ENCODE measurements around the gene DLK2.
"Not testable (repeated sequence)": the region's sequence is repeated elsewhere in the genome, so short reads cannot be mapped to it uniquely, and the experiment has no call there.

DLK2 gene, protein sequence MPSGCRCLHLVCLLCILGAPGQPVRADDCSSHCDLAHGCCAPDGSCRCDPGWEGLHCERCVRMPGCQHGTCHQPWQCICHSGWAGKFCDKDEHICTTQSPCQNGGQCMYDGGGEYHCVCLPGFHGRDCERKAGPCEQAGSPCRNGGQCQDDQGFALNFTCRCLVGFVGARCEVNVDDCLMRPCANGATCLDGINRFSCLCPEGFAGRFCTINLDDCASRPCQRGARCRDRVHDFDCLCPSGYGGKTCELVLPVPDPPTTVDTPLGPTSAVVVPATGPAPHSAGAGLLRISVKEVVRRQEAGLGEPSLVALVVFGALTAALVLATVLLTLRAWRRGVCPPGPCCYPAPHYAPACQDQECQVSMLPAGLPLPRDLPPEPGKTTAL

DNA sequence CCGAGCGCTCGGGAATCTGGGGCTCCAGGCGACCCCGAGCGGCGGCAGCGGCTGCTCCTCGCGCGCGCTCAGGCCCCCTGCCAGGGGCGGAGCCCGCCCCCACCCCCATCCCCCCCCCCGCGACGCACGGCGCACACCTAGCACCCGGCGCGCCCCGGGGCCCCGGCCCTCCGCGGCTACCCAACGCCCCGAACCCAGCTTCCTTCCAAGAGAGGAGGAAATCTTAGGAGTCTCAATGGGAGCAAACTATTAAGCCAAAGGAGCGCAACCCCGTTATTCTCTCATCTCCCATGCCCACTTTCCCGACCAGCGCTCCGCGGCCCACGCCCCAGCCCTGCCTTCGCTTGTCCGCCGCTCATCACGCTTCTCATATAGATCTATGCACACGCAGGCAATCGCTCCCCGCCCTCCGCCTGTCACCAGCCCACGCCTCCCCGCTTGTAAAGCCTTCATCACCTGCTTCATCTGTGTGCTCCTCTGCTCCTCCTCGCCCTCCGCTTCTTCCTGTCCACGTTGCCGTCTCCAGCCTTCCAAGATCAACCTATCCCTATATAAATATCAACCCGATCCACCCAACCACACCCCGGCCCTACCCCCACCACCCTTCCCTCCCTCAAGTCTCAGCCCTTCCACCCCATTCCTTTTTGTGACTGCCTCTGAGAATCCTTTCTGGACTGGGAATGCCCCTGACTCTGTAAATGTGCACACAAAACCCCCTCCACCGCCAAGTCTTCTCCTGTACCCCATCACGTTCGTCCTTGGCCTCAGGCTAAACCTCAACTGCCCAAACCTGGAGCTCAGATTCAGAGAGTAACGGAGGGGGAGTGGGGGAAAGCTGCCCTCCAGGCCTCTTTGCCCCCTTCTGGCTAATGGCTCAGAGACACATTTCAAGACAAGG is at the start of gene DLK2:
DLK2 (minus strand) TSS at position 18 of the 898 bp plus-strand sequence. CDS start 723 bp downstream, outside the sequence.
- peak; percentile 39 for DNase-seq (ENCODE audit: low read depth)

GRCh38 chr6:43503443-43503842 is 48.1 kb upstream of the DLK2 start:
- no peak for DNase-seq (ENCODE audit: low read depth)

DNA sequence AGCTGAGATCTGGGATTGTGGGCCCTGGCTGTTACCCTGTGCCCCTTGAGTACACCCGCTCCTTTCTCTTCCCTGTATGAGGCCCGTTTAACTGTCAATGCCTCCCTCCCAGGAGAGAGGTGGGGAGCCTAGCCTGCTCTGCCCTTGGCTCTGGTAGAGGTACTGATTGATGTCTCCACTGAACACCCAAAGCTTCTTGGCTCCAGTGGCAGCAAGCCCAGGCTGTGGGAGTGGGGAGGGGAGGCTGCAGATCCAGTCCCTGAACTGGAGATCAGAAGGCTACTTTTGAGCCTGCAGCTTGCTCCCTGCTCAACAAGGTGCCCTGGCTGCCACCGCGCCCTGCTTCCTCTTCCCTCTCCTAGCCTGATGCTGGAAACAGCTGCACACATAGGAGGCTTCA is 47.3 kb upstream of the DLK2 start:
- DNase-seq (ENCODE audit: low read depth) = no peak

DNA sequence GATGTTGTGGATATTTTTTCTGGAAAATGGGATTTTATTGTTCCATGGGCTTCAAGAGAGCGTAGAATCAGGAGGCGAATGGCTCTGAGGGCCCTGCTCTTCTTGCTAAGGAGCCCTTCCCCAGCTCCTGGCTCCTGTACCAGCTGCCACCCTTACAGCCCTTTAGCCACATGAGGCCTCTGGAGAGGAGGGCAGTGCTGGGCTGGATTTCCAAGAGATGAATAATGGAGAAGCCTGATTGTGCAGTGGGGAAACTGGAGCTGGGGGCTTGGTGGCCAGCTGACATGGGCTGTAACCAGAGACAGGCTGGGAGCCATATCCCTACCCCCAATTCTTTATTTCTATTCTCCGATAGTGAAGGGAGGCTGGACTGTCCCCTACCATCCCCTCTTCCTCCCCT is 45.6 kb upstream of the DLK2 start:
- no peak for DNase-seq (ENCODE audit: low read depth)

DNA sequence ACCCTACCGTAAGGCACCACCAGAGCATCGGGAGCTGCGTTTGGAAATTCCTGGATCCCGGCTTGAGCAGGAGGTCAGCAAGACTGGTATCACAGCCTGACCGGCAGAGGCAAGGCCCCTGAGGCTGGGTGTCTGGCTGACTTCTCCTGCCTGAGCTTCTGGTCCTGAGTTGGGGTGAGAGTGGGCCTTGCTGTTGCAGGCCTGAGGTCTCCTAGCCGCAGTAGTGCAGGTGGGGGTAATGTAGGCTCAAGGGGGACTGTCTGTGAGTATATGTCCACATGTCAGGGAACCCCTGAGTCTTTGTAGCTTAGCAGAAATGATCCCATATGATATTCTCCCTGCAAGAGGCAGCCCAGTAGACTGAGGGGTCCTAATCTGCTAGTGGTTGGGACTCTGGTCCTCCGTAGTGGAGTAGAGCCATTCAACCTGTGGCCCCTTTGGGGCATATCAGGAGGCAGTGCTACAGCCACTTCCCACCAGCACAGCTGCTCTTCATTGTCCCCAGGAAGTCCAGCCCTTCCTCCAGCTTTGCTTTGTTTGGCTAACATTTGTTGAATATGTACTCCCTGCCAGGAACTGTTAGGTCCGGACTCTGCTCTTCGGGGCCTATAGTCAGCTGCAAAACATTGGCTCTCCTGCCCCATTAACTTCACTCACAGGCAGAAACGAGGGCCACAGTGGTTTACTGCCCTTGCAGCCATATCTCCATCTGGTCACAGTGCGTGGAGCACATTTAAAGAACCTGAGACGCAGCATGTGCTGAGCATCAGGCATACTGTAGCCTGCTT is 43.9 kb upstream of the DLK2 start:
- no peak for DNase-seq (ENCODE audit: low read depth)

DNA sequence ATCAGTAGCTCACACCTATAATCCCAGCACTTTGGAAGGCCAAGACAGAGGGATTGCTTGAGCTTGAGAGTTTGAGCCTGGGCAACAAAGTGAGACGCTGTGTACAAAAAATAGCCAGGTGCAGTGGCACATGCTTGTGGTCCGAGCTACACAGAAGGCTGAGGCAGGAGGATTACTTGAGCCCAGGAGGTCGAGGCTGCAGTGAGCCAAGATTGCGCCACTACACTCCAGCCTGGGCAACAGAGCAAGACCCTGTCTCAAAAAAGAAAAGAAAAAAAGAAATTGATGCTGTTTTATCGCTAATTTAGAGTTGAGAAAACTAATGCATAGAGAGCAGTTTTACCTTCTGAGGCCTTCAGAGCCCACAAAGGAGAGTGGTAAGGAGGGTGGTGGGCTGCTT is 42.9 kb upstream of the DLK2 start:
- not testable (repeated sequence) for DNase-seq (ENCODE audit: low read depth)

GRCh38 chr6:43497689-43498088 is 42.3 kb upstream of the DLK2 start:
- DNase-seq (ENCODE audit: low read depth) = no peak

- no peak for DNase-seq (ENCODE audit: low read depth)
These were observed 41.7 kb upstream of the DLK2 start for GRCh38 chr6:43497129-43497396.

DNA sequence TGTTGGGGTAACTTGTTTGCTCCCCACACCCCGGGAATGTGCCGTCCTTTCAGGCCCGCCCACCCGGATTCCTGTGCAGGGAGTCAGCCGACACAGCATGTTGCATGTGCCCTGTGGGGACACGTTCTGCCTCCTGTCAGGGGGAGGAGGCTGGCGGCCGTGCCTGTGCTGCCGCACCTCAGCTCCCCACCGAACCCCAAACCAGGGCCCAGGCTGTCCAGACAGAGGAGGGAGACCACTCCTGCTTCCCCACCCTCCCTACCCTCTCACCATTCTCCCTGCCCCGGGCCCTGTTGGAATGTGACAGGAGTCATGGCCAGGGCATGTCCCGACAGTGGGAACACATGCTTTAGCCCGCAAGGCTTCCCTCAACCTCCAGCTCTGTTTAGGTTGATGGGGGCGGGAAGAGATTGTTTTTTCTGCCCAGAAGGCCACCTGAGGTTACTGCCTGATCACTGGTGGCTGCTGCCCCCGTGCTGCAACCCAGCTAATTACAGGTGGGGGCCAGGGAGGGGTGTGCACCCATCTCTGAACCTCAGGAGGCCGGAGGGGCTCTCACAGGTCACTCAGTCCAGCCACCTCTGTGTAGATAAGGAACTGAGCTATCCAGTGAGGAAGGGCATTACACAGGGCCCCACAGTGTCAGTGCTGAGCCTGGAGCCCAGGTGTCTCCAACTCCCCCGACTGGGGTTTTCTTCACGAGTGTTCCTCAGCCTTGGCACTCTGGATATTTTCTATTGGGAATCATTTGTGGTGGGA is 41.2 kb upstream of the DLK2 start:
- no peak for DNase-seq (ENCODE audit: low read depth)

DNA sequence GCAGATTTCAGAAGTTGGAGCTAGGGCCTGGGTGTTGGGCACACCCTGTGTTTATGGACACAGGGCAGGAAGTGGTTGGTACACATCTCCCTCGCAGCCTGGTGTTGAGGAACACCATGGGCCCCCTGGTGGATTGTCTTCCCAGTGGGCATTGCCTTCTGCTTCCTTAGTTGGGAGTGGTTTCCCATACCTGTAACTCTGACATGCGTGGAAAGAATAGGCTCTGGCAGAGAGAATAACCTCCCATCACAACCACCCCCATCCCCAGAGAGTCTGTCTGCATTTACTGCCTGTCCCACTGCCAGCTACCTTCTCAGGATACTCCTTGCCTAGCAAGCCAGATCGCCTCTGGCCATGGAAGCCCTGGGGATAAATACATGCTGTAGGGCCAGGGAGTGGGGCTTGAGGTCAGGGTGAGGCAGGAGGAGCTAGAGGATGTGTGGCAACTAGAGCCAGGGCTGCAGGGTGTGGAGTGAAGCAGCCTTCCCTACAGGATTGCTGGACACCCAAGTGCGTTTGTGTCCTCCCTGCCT is 40.1 kb upstream of the DLK2 start:
- DNase-seq (ENCODE audit: low read depth) = no peak

DNA sequence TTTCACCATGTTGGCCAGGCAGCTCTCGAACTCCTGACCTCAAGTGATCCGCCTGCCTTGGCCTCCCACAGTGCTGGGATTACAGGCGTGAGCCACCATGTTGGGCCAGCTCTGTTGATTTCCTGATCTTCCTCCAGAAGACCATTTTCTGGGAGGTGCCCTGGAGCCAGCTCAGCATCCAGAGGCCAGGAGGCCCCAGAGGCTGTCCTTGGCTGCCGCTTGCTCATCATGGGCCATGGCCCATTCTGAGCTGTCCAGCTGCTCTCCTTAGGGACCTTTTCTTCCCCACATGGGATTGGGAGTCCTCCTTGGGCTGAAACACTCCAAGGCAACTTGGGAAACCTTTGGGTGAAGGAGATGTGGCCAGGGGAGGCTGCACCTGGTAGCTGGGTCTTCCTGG is 39.4 kb upstream of the DLK2 start:
- no peak for DNase-seq (ENCODE audit: low read depth)

GRCh38 chr6:43494321-43494720 is 39.0 kb upstream of the DLK2 start:
- DNase-seq (ENCODE audit: low read depth) = no peak

- DNase-seq (ENCODE audit: low read depth) = no peak
These were observed 38.5 kb upstream of the DLK2 start for GRCh38 chr6:43493833-43494232.

DNA sequence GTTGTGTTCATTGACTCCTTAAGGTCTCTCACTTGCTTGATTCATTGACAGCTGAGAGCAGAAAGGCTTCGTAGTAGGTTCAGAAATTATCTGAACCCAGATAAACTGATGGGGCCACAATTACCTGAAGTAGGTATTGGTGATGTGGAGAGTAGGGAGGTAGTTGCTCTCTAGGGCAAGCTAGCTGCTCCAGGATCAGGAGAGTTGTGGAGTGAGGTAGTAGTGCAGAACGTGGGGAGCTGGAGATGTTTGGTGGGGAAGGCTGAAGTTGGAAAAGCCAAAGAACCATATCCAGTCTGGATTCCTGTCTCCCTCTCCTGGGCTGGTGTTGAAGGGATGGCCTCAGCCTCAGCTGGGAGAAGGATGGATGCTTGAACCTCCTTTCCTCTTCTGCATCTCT is 37.9 kb upstream of the DLK2 start:
- no peak for DNase-seq (ENCODE audit: low read depth)

GRCh38 chr6:43492673-43493072 is 37.3 kb upstream of the DLK2 start:
- DNase-seq (ENCODE audit: low read depth) = no peak

DNA sequence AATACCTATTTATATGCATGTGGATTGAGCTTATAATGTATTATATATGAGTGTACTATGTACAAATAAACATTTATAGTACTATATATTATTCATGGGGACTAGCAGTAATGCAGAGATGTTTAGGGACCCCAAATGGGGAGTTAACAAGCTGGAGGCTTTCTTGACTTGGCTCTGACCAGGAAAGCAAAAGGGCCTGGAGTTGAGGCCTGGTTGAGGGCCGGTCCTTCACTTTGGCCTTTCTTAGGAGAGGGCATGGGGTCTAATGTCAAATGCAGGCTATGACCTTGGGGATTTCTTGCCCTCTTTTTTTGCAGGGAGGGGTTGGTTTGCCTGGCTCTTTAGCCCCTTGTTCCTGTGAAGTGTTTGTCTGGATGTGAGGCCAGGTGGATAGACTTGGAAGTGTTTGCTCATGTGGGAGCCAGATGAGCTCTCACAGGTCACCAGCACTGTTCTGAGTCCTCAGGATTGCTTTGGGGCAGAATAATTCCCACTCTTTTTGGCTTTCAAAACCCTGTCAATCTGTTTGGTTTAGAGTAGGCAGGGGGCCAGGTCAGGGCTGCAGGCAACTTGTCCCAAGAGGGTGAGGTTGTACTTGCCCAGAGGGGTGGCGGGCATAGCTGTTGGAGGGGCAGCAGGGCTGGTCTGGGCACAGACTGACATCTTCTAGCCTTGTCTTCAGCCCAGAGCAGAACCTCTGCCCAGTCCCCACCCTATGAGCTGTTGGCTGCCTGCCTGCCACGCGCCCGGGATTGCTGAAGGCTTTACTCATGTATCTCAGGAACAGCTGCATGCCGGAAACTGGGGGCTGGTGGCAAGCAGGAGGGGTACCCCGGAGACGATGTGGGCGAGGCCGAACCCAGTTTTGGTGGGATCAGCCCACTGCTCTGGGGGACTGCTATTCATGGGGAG is 36.7 kb upstream of the DLK2 start:
- DNase-seq (ENCODE audit: low read depth) = no peak

GRCh38 chr6:43490523-43490939 is 35.2 kb upstream of the DLK2 start:
- DNase-seq (ENCODE audit: low read depth) = no peak

- no peak for DNase-seq (ENCODE audit: low read depth)
These were observed 34.1 kb upstream of the DLK2 start for GRCh38 chr6:43489277-43490072.

DNA sequence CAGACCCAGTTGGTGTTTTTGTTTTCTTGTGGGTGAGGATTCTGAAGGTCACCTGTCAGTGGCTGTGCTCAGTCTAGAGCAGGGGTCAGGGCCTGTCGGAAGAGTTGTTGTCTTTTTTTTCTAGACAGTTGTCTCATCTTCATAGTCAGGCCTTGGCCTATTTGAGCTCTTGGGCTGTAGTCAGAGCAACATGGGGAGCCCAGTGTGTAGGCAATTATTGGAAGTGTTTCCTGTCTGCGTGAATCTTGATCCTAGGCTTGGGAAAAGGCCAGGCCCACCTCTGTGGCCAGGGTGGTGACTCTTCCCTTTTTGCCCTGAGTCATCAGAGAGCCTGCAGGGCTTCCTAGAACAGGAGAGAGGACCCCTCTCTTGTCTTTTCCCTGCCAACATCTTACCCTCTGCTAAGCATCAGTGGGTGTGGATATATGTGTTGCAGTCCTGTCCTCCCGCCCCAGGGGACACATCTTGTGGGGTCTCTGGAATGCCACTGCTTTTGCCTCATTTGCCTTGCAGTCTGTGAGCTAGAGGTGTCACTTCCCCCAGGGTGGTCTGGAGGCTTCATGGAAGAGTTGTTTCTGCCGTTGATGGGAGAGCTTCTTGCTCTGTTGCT is 33.4 kb upstream of the DLK2 start:
- DNase-seq (ENCODE audit: low read depth) = no peak

Measured in activated T-cell treated with anti-CD3 and anti-CD28 coated beads for 48 hours (primary cell).